ENCODE data around the gene RBM20. TPM values are rescaled to one million over a fixed set of nuclear protein-coding genes. Genes with fewer than 3 reads are reported as not detected.

RBM20 gene
- polyA plus RNA-seq, 1 donor (not counting 4 experiments of a cell fraction or from before 2014, with no cell fraction given) = 0.01 TPM

DNA sequence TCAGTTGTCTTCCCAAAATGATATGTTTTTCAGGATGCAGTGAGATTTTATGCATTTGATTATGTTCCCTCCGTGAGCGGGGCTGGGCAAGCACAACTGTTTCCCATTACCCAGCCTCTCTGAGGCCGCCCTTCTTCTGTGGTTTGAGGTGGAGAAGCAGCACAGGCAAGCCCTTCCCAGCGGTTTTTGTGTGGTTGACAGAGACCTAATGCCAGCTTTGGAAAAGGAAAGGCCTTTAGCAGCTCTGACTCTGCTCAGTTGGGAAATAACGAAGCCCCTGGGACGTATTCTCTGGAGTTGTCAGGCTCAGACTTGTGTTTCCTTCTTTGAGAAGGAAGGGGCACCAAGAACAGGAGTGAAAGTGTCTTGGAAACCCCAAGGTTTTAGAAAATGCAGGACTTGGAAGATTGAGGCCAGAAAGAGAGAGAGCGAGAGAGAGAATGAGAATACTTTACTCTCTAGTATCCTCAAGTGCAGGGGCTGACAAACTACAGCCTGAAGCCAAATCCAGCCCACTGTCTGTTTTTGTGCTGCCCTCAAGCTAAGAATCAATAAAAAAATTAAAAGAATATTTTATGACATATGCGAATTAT, 207.0 kb downstream of the RBM20 start:
- DNase-seq (ENCODE audit: low read depth, low spot score) (no peak), FAIRE-seq (peak; percentile 26)
- TF ChIP-seq EZH2 (IDR thresholded peaks at IDR 0.05; ENCODE audit: low read length) (no peak), CTCF (optimal IDR thresholded peaks at IDR 0.05 in 1 of 3, IDR thresholded peaks at IDR 0.05 in 1 of 3, conservative IDR thresholded peaks at IDR 0.05 in 1 of 3; ENCODE audit: extremely low read depth in 1 of 3, insufficient read depth in 2 of 3, low read length in 3 of 3) (no peak)
- Histone ChIP-seq H3K9ac (ENCODE audit: control insufficient read depth, extremely low read depth, insufficient read depth, low read length) (no peak overlapping the region), H2AFZ (ENCODE audit: control insufficient read depth, low read length) (peak overlapping the region; percentile 37), H3K36me3 (ENCODE audit: control insufficient read depth in 2 of 2, extremely low read depth in 1 of 2, insufficient read depth in 2 of 2, low read length in 2 of 2) (no peaks in the 10 kb centered on the region), H3K9me3 (ENCODE audit: control insufficient read depth, low read depth, low read length) (no peaks in the 10 kb centered on the region), H3K79me2 (ENCODE audit: control insufficient read depth, insufficient read depth, low read length) (no peaks in the 10 kb centered on the region), H3K4me3 (ENCODE audit: control insufficient read depth in 2 of 3, extremely low read depth in 1 of 3, insufficient read depth in 2 of 3, low read depth in 1 of 3, low read length in 3 of 3) (no peak overlapping the region), H3K9me1 (ENCODE audit: control insufficient read depth, extremely low read depth, insufficient read depth, low read length) (no peaks in the 10 kb centered on the region), H4K20me1 (ENCODE audit: control insufficient read depth, extremely low read depth, insufficient read depth, low read length) (no peaks in the 10 kb centered on the region), H3K4me1 (ENCODE audit: control insufficient read depth, extremely low read depth, insufficient read depth, low read length) (peaks cover 26% of the 10 kb centered on the region), H3K27me3 (ENCODE audit: control insufficient read depth, extremely low read depth, insufficient read depth, low read length) (no peaks in the 10 kb centered on the region), H3K27ac (ENCODE audit: control insufficient read depth, insufficient read depth, low read length) (peak overlapping the region; percentile 27), H3K4me2 (ENCODE audit: control insufficient read depth, extremely low read depth, insufficient read depth, low read depth, low read length) (peak overlapping the region; percentile 7)
- dilution Hi-C loops (cut with MboI; ENCODE audit: extremely low pct_ligation_motif_present, low sequenced_read_pairs) = no loop called here

DNA sequence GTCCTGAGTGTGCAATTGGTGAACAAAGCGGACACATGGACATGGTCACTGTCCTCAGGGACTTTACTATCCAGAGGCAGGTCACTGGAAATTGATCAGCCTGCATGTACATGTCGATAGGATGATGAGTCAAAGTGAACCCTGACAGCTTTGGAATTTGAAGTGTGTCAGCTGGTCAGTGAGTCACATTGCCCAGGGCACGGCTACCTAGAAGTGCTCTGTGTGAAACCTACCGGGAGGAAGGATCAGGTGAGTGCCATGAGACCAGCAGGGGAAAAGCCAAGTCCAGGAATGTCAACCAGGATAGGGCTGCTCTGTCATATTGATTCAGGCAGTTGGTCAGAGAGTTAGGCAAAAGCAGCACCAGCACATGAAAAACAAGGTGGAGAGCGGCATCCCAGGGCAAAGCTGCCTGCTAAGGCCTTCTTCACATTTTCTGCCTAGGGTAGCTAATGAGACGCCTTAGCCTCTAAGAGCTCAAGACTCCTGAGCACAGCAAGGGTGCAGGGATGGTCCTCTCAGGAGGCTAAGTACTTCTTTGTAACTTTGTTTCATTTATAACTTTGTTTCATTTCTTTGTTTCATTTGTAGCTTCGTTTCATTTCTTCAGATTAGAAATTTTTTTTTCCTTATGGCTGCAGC, 208.2 kb downstream of the RBM20 start:
- FAIRE-seq = peak; percentile 91
- DNase-seq (ENCODE audit: low read depth, low spot score) = peak; percentile 90
- Histone ChIP-seq H4K20me1 (ENCODE audit: control insufficient read depth, extremely low read depth, insufficient read depth, low read length) (no peaks in the 10 kb centered on the region), H3K27ac (ENCODE audit: control insufficient read depth, insufficient read depth, low read length) (peak overlapping the region; percentile 79), H3K79me2 (ENCODE audit: control insufficient read depth, insufficient read depth, low read length) (no peaks in the 10 kb centered on the region), H3K4me3 (ENCODE audit: control insufficient read depth in 2 of 3, extremely low read depth in 1 of 3, insufficient read depth in 2 of 3, low read depth in 1 of 3, low read length in 3 of 3) (no peak overlapping the region), H2AFZ (ENCODE audit: control insufficient read depth, low read length) (no peak overlapping the region), H3K9me1 (ENCODE audit: control insufficient read depth, extremely low read depth, insufficient read depth, low read length) (no peaks in the 10 kb centered on the region), H3K36me3 (ENCODE audit: control insufficient read depth in 2 of 2, extremely low read depth in 1 of 2, insufficient read depth in 2 of 2, low read length in 2 of 2) (no peaks in the 10 kb centered on the region), H3K9ac (ENCODE audit: control insufficient read depth, extremely low read depth, insufficient read depth, low read length) (peak overlapping the region; percentile 41), H3K9me3 (ENCODE audit: control insufficient read depth, low read depth, low read length) (no peaks in the 10 kb centered on the region), H3K4me2 (ENCODE audit: control insufficient read depth, extremely low read depth, insufficient read depth, low read depth, low read length) (peak overlapping the region; percentile 49), H3K27me3 (ENCODE audit: control insufficient read depth, extremely low read depth, insufficient read depth, low read length) (no peaks in the 10 kb centered on the region), H3K4me1 (ENCODE audit: control insufficient read depth, extremely low read depth, insufficient read depth, low read length) (peaks cover 29% of the 10 kb centered on the region)
- TF ChIP-seq EZH2 (IDR thresholded peaks at IDR 0.05; ENCODE audit: low read length) (no peak), CTCF (optimal IDR thresholded peaks at IDR 0.05 in 1 of 3, IDR thresholded peaks at IDR 0.05 in 1 of 3, conservative IDR thresholded peaks at IDR 0.05 in 1 of 3; ENCODE audit: extremely low read depth in 1 of 3, insufficient read depth in 2 of 3, low read length in 3 of 3) (no peak)
- dilution Hi-C loops (cut with MboI; ENCODE audit: extremely low pct_ligation_motif_present, low sequenced_read_pairs) = no loop called here

All from keratinocyte (primary cell).